H1 (cell line): ENCODE measurements around the gene RNF152.

Experiments
- CBX8 ChIP-seq: fragments of 300-800, 300-1000 bp; sonication (generic); IDR thresholded peaks from 2 replicates; pipeline ENCODE4 v1.7.1; 2016; ENCODE audit warnings: low read depth, low read length, borderline replicate concordance
- CTCF ChIP-seq, 3 experiments: IDR thresholded peaks; 1 replicate in 2 of 3; 2 replicates in 1 of 3; pipeline versions ENCODE4 v1.5.1 to v1.6.1; 2011; ENCODE audit warnings: low read length in 3 of 3, mild to moderate bottlenecking in 3 of 3, inconsistent platforms in 2 of 3, low read depth in 1 of 3, moderate library complexity in 1 of 3; ENCODE audit not compliant: insufficient read depth in 1 of 3; ENCODE audit errors: control extremely low read depth in 1 of 3
- JUND ChIP-seq: IDR thresholded peaks from 2 replicates; pipeline ENCODE4 v1.6.1; 2011; ENCODE audit warnings: mild to moderate bottlenecking, improper control_type of control experiment, low read length
- POLR2A ChIP-seq, 2 experiments: IDR thresholded peaks; 1 replicate in 1 of 2; 2 replicates in 1 of 2; pipeline ENCODE4 v1.6.1; 2011; ENCODE audit warnings: low read depth in 2 of 2, low read length in 2 of 2, mild to moderate bottlenecking in 2 of 2; ENCODE audit errors: control extremely low read depth in 1 of 2

- TF ChIP-seq CBX8 (no peak), JUND (no peak), POLR2A (IDR thresholded peaks at IDR 0.05; ENCODE audit: control extremely low read depth in 1 of 2, low read depth in 2 of 2, low read length in 2 of 2) (no peak), CTCF (IDR thresholded peaks at IDR 0.05; ENCODE audit: control extremely low read depth in 1 of 3, insufficient read depth in 1 of 3, low read depth in 1 of 3, low read length in 3 of 3) (no peak; a peak in 1 of 4 replicates)
These were observed 1.4 kb upstream of the RNF152 start for GRCh38 chr18:61893971-61894750.
